ENCODE results near the gene LONP2.

DNA sequence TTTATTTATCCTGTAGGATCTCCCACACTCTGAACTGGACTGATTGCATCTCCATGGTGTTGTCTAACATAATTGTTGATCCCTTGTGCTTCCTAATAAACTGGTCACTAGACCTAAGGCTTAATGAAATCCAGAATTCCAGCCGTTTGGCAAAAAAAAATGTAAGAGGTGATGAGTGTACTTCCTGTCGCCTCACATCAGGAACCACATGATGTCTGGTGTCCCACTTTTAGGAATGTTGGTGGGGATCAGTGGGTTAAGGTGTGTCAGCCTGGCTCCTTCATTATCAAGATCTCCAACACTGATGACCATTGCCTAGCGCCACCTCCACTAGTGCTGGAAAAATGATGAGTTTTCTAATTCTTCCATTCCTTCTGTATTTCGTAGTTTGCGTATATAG lies 18.6 kb upstream of the LONP2 start:
- TF ChIP-seq CTCF (IDR thresholded peaks at IDR 0.05; ENCODE audit: low read length) (no peak), EZH2 (optimal IDR thresholded peaks at IDR 0.05; ENCODE audit: low read depth, low read length) (no peak)
